Measurements from ENCODE around the gene SLC25A30. TPM values are rescaled to one million over a fixed set of nuclear protein-coding genes. Genes with fewer than 3 reads are reported as not detected.
"Not testable (repeated sequence)": the region's sequence is repeated elsewhere in the genome, so short reads cannot be mapped to it uniquely, and the experiment has no call there.

The SLC25A30 gene
- total and polyA plus RNA-seq, 10 donors, result 5.9 to 31.9 (median 19.0) TPM

GRCh38 chr13:45381196-45381595, 37.0 kb downstream of the SLC25A30 start:
- H3K4me1 ChIP-seq, result no peaks in the 10 kb centered on the region
- no peaks in the 10 kb centered on the region for H3K27me3 ChIP-seq (replicated peaks in 1 of 7)
- TF ChIP-seq, protein P1, sequence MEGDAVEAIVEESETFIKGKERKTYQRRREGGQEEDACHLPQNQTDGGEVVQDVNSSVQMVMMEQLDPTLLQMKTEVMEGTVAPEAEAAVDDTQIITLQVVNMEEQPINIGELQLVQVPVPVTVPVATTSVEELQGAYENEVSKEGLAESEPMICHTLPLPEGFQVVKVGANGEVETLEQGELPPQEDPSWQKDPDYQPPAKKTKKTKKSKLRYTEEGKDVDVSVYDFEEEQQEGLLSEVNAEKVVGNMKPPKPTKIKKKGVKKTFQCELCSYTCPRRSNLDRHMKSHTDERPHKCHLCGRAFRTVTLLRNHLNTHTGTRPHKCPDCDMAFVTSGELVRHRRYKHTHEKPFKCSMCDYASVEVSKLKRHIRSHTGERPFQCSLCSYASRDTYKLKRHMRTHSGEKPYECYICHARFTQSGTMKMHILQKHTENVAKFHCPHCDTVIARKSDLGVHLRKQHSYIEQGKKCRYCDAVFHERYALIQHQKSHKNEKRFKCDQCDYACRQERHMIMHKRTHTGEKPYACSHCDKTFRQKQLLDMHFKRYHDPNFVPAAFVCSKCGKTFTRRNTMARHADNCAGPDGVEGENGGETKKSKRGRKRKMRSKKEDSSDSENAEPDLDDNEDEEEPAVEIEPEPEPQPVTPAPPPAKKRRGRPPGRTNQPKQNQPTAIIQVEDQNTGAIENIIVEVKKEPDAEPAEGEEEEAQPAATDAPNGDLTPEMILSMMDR (IDR thresholded peaks at IDR 0.05 in 8 of 11, conservative IDR thresholded peaks at IDR 0.05 in 3 of 11), result no peak
- TF ChIP-seq POLR2AphosphoS5 (IDR thresholded peaks at IDR 0.05), result no peak
- no peak for TF ChIP-seq POLR2A (IDR thresholded peaks at IDR 0.05)
- intact Hi-C loops (cut with DNase I; ENCODE audit: low total_unique reads), result no loop called here
- no peaks in the 10 kb centered on the region for H3K9me3 ChIP-seq
- WGBS, 5 donors, result 89 to 100% (median 93%) methylated on average over 1 to 11 of the region's 12 CpGs; no CpG with 5 or more reads in 2 of the 5 donors
- peaks cover 0 to 22% (median 0%) of the 10 kb centered on the region in 6 donors for H3K36me3 ChIP-seq
- DNase-seq, result no peak
- H3K4me3 ChIP-seq, result no peak overlapping the region
- no peak overlapping the region for H3K27ac ChIP-seq

GRCh38 chr13:45380708-45381107, 37.5 kb downstream of the SLC25A30 start:
- 82 to 98% (median 91%) methylated on average over 5 to 8 of the region's 8 CpGs for WGBS, 5 donors
- DNase-seq; H3K27me3 ChIP-seq (replicated peaks in 1 of 7); H3K4me1 ChIP-seq; H3K27ac ChIP-seq; intact Hi-C loops (cut with DNase I; ENCODE audit: low total_unique reads); H3K4me3 ChIP-seq; H3K9me3 ChIP-seq: not testable (repeated sequence)
- peaks cover 0 to 19% (median 0%) of the 10 kb centered on the region in 6 donors for H3K36me3 ChIP-seq

GRCh38 chr13:45379516-45379915, 38.7 kb downstream of the SLC25A30 start:
- WGBS, 5 donors, result 93 to 99% (median 97%) methylated on average over 7 to 10 of the region's 10 CpGs
- H3K27ac ChIP-seq; DNase-seq; intact Hi-C loops (cut with DNase I; ENCODE audit: low total_unique reads); H3K27me3 ChIP-seq (replicated peaks in 1 of 7); H3K4me1 ChIP-seq; H3K9me3 ChIP-seq; H3K4me3 ChIP-seq; H3K36me3 ChIP-seq: not testable (repeated sequence)

GRCh38 chr13:45378786-45379185, 39.4 kb downstream of the SLC25A30 start:
- H3K9me3 ChIP-seq; H3K4me3 ChIP-seq; intact Hi-C loops (cut with DNase I; ENCODE audit: low total_unique reads); H3K27me3 ChIP-seq (replicated peaks in 1 of 7); DNase-seq; H3K36me3 ChIP-seq; H3K4me1 ChIP-seq; H3K27ac ChIP-seq: not testable (repeated sequence)
- 91 to 96% (median 91%) methylated on average over 8 of the region's 8 CpGs for WGBS, 5 donors

DNA sequence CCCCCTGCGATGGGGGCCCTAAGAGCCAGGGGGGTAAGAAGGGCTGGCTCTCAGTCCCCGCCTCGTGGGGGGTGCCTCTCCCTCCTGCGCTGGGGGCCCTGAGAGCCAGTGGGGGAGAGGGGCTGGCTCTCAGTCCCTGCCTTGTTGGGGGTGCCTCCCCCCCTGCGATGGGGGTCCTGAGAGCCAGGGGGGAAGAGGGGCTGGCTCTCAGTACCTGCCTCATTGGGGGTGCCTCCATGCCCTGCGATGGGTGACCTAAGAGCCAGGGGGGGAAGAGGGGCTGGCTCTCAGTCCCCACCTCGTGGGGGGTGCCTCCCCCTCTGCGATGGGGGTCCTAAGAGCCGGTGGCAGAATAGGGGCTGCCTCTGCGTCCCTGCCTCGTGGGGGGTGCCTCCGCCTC, 40.9 kb downstream of the SLC25A30 start:
- DNase-seq; H3K27me3 ChIP-seq (replicated peaks in 1 of 7); H3K4me3 ChIP-seq; H3K9me3 ChIP-seq; H3K36me3 ChIP-seq; intact Hi-C loops (cut with DNase I; ENCODE audit: low total_unique reads); H3K27ac ChIP-seq; H3K4me1 ChIP-seq: not testable (repeated sequence)
- 90 to 95% (median 93%) methylated on average over 8 to 12 of the region's 12 CpGs; no CpG with 5 or more reads in 2 of the 5 donors for WGBS, 5 donors

- H3K27me3 ChIP-seq (replicated peaks in 1 of 7); H3K36me3 ChIP-seq; H3K27ac ChIP-seq; H3K4me3 ChIP-seq; H3K9me3 ChIP-seq; H3K4me1 ChIP-seq; DNase-seq; intact Hi-C loops (cut with DNase I; ENCODE audit: low total_unique reads): not testable (repeated sequence)
- WGBS, 5 donors, result 91 to 97% (median 94%) methylated on average over 8 of the region's 8 CpGs
These were observed 41.5 kb downstream of the SLC25A30 start for GRCh38 chr13:45376651-45377050.

DNA sequence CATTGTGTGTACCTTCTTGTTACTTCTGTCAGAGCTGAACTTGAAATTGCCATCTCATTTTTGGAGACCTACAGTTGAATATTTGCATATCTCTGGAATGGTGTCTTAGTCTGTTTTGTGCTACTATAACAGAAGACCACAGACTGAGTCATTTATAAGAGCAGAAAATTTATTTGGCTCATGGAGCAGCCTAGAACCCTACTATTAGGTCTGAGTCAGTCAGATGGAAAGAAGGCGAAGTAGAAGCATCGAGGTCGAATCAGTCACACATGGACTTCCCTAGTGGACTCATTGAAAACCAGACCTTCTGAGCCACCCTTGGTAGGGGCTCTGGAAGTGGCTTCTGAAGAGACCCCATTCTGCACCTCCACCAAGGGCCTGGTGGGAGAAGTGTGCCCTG, 43.3 kb downstream of the SLC25A30 start:
- DNase-seq, result no peak
- no peaks in the 10 kb centered on the region for H3K27me3 ChIP-seq (replicated peaks in 1 of 7)
- no peak overlapping the region for H3K4me3 ChIP-seq
- H3K4me1 ChIP-seq, result peaks cover 0 to 18% (median 11%) of the 10 kb centered on the region in 6 donors
- TF ChIP-seq, protein P1 (IDR thresholded peaks at IDR 0.05 in 8 of 11, conservative IDR thresholded peaks at IDR 0.05 in 3 of 11), result no peak
- no peaks in the 10 kb centered on the region for H3K9me3 ChIP-seq
- peaks cover 0 to 2% (median 0%) of the 10 kb centered on the region in 6 donors for H3K36me3 ChIP-seq
- intact Hi-C loops (cut with DNase I; ENCODE audit: low total_unique reads), result no loop called here
- 92 to 98% (median 94%) methylated on average over 3 of the region's 3 CpGs for WGBS, 5 donors
- H3K27ac ChIP-seq, result no peak overlapping the region
